ENCODE results near the gene TRAFD1. TPM values are rescaled to one million over a fixed set of nuclear protein-coding genes. Genes with fewer than 3 reads are reported as not detected.

TRAFD1 gene
- total RNA-seq, 1 donor from 2014 or later, result 29.5 TPM

- no peak for DNase-seq (ENCODE audit: low read depth, low spot score)
These were observed 50.2 kb downstream of the TRAFD1 start for GRCh38 chr12:112175361-112176155.

DNA sequence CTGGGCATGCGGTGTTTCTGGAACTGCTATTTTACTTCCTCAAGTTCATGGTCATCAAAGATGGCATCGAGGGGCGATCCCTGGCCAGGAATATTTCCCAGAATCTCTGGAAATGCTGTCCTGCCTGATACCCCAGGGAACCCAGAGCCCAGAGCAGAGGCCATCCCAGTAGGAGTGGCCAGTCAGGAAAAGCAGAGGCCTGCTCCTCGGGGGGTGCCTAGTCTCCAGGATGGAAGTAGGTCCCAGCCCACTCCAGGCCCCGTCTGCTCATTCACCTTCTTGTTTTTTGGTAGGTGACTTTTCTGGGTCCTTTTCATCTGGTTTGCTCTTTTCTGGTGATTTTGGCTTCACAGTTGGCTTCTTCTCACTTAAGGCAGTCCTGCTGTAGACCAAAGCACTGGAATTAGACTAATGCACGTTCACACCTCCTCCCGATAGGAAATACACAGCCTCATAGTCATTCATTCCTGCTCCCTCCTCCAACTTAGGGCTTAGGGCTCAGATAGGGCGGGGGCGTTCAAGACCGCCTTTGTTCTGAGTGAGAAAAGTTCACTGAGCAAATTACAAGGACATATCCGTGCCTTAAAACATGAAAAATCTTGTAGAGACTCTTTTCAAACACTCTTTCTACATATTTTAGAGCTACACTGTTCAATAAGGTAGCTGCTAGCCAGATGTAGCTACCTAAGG, 51.1 kb downstream of the TRAFD1 start:
- no peak for DNase-seq (ENCODE audit: low read depth, low spot score)

GRCh38 chr12:112178796-112179195, 53.4 kb downstream of the TRAFD1 start:
- no peak for DNase-seq (ENCODE audit: low read depth, low spot score)

- DNase-seq (ENCODE audit: low read depth, low spot score), result no peak
These were observed 54.0 kb downstream of the TRAFD1 start for GRCh38 chr12:112179341-112179740.

DNA sequence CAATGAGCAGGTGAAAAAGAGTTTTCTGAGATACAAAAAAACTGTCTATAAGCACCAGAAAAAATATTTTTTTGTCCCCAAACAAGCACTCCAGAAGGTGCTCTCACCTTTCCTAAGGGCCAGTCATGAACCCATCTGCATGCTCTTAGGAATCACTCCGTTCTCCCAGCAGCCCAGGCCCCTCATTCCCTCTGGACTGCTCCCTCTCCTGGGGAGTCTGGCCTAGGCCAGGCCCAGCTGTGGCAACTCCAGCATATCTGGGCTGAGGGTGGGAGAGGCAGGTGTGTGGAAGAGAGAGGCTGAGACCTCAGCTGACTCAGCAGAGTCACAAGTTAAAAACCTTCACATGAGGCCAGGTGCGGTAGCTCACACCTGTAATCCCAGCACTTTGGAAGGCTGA, 54.6 kb downstream of the TRAFD1 start:
- no peak for DNase-seq (ENCODE audit: low read depth, low spot score)

DNA sequence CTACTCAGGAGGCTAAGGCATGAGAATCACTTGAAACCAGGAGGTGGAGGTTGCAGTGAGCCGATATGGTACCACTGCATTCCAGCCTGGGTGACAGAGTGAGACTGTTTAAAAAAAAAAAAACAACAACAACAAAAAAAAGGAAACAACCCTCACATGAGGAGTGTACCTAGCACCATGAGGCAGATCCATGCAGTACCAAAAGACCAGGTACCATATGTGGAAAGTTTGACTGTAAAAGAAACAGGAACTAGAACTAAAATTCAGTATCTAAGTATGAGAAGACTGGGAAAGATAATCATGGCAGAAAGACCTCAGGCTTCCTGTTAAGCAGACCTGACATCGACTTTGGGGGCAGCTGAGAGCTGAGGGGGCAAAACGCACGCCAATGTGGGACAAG, 55.1 kb downstream of the TRAFD1 start:
- no peak for DNase-seq (ENCODE audit: low read depth, low spot score)

GRCh38 chr12:112182499-112182898, 57.1 kb downstream of the TRAFD1 start:
- no peak for DNase-seq (ENCODE audit: low read depth, low spot score)

- DNase-seq (ENCODE audit: low read depth, low spot score), result no peak
These were observed 58.0 kb downstream of the TRAFD1 start for GRCh38 chr12:112183141-112184021.

DNA sequence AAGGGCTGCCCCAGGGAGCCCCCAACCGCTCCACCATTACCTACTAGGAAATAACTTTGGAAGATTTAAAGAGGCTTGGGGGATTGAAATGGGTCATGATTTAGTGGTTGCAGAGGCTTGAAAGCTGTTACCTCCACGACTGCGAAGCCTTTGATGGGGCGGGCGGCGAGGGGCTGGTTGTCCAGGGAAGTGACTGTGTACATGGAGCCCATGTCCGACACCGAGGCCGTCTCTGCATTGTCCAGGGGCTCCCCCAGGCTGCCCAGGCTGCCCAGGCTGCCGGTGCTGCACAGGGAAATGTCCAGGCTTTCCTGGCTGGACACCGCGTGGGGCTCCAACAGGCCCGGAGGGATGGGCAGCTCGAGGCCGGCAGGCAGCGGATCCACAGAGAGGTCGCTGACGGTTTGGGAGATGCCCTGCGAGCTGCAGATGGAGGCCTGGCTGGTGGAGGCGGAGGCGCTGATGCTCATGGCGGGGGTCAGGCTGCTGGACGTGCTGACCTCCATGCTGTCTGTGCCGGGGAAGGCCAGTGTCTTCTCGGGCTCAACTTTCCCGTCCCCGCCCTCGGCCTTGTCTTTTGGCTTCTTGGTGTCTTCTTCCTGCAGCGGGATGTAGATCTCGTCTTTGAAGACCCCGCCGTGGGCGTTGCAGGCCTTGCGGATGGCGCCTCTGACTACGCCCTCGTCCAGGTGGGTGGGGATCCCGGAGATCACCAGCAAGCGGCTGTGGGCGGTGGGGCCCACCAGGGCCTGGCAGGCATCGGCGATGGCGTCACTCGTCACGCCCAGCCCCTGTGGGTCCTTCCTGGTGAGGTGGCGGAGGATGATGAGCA, 58.9 kb downstream of the TRAFD1 start:
- DNase-seq (ENCODE audit: low read depth, low spot score), result no peak

- no peak for DNase-seq (ENCODE audit: low read depth, low spot score)
These were observed 59.9 kb downstream of the TRAFD1 start for GRCh38 chr12:112185093-112185923.

GRCh38 chr12:112188130-112188830, 62.9 kb downstream of the TRAFD1 start:
- no peak for DNase-seq (ENCODE audit: low read depth, low spot score)

DNA sequence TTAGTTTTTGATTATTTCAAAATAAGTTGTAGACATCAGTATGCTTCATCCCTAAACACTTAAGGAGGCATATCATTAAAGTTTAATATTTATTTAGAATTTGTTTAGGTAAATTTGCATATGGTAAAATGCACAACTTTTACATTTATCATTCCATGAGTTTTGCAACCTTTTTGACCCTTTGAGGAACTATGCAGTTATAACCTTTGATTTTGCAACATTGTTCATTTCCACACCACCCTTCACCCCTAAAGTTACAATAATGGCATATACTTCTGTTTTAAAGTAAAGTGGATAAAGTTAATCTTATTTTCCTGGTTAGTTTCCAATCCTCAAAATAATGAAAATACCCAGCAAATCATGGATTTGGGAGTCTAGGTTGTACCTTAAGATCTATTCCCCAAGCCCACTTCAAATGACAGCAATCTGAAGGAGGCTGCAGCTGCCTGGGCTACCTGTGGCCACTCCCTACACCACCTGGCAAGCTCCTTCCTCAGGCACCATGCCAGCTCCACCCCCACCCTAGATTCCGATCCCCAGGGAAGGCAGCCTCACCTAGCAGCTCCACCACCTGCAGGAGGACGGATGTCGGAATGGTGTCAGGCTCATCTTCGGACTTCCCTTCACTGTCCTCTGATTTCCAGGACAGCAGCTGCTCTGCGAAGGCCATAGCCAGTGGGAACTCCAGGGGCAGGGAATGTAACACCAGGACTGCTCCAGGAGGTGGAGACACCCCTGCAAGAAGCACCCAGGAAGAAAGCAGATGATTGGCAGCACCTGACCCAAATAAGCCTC, 65.1 kb downstream of the TRAFD1 start:
- DNase-seq (ENCODE audit: low read depth, low spot score), result no peak

DNA sequence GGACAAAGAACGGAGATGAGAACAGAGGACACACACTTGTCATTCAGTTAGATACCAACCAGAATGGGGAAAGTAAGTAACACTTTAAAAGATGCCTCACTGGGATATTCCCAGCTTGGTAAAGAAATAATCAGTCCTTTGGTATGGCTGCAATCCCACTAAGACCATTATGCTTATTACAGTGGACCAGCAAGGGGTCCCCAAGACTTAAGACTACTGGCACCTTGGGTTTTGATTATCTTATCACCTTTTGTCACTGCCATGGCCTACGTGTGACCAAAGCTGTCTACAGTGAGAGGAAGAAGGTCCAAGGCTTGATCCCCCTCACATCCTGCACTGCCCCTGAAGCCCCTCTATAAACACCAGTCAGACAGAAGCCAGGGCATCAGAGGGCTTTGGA, 65.8 kb downstream of the TRAFD1 start:
- no peak for DNase-seq (ENCODE audit: low read depth, low spot score)

- DNase-seq (ENCODE audit: low read depth, low spot score), result no peak
These were observed 66.5 kb downstream of the TRAFD1 start for GRCh38 chr12:112191840-112192321.

- no peak for DNase-seq (ENCODE audit: low read depth, low spot score)
These were observed 67.1 kb downstream of the TRAFD1 start for GRCh38 chr12:112192475-112192874.

GRCh38 chr12:112194601-112195247, 69.4 kb downstream of the TRAFD1 start:
- DNase-seq (ENCODE audit: low read depth, low spot score), result no peak

- DNase-seq (ENCODE audit: low read depth, low spot score), result no peak
These were observed 71.0 kb downstream of the TRAFD1 start for GRCh38 chr12:112196196-112196875.

Measured in pulmonary artery endothelial cell (primary cell).